LNCaP clone FGC (cell line): ENCODE results near the gene ABCB1.
"Not testable (repeated sequence)": the region's sequence is repeated elsewhere in the genome, so short reads cannot be mapped to it uniquely, and the experiment has no call there.

ENCODE experiments used
- DNase-seq: peaks from one replicate; pipeline ENCODE4 v3.0.0-alpha.2; 2011; ENCODE audit warnings: low read depth
- H3K4me3 ChIP-seq: 2 replicates; pipeline ENCODE4 v1.5.1; 2011; ENCODE audit warnings: mild to moderate bottlenecking, low read depth, low read length, control low read depth
- CTCF ChIP-seq: IDR thresholded peaks from 2 replicates; pipeline ENCODE4 v1.5.1; 2012; ENCODE audit warnings: mild to moderate bottlenecking; ENCODE audit not compliant: control insufficient read depth, insufficient read depth; ENCODE audit errors: extremely low read depth

Gene ABCB1

DNA sequence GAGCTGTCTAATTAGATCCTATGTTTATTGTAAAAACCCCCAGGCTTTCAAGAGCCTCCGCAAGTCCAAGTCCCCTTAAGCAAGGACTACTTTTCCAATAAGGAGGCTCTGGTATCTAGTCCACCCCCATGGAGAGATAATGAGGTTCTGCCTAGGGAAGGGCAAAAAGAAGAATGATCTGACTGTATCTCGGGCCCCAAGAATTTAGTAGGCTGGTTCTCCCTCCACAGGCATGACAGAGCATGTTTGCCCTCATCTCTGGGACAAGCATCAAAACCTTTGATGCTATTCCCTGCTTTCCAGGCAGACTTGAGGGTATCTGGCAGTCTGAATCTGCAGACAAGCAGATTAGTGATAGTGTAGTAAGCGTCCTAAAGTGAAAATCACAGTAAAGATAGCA lies 19.0 kb downstream of the ABCB1 start:
- TF ChIP-seq CTCF: no peak
- no peak overlapping the region for H3K4me3 ChIP-seq
- no peak for DNase-seq

DNA sequence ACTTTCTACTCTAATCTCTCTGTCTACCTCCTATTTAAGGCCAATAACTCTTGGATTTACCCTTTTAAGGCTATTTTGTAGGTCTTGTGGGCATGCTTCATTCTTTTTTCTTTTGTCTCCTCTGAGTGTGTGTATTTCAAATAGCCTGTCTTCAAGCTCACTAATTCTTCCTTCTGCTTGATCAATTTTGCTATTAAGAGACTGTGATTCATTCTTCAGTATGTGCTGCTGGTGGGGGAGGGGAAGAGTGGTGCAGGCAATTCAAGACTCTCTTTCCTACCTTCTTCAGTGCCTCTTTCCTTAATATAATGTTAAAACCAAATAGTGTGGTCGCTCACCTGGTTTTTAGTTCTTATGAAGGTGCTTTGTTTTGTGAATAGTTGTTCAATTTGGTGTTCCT lies 20.0 kb downstream of the ABCB1 start:
- no peak for DNase-seq
- no peak overlapping the region for H3K4me3 ChIP-seq
- TF ChIP-seq CTCF: no peak

- TF ChIP-seq CTCF: no peak
- DNase-seq: no peak
These were observed 25.2 kb downstream of the ABCB1 start for GRCh38 chr7:87575521-87575920.

DNA sequence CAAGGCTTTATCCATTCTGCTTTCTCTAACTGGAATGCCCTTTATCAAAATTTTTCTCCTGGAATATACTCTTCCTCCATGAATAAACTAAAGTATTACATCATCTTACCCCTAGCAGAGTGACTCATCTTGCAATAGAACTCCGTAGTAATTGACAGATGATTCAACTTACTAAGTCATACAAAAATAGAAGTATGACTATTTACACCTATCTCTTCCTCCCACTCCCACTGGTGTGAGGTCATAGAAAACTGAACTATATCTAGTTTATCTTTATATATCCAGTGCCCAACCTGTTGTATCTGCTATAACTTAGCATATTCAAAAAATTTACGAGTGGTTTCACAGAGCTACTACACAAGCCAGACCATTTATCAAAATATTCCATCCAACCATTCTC lies 26.1 kb downstream of the ABCB1 start:
- no peak for TF ChIP-seq CTCF
- no peak for DNase-seq
- H3K4me3 ChIP-seq: no peak overlapping the region

More at GRCh38 chr7:87575521-87575920, 25.2 kb downstream of the ABCB1 start:
- no peak overlapping the region for H3K4me3 ChIP-seq

DNA sequence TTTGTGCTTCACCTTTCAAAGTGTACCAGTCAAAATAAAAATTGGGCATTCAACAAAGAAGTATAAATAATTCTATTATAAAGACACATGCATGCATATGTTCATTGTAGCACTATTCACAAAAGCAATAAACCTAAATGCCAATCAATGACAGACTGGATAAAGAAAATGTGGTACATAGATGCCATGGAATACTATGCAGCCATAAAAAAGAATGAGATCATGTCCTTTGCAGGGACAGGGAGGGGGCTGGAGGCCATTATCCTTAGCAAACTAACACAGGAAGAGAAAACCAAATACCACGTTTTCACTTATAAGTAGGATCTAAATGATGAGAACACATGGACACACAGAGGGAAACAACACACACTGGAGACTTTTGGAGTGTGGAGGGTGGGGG lies 28.2 kb downstream of the ABCB1 start:
- not testable (repeated sequence) for H3K4me3 ChIP-seq, DNase-seq

- TF ChIP-seq CTCF: no peak
- no peak overlapping the region for H3K4me3 ChIP-seq
- no peak for DNase-seq
These were observed 30.5 kb downstream of the ABCB1 start for GRCh38 chr7:87570178-87570577.

DNA sequence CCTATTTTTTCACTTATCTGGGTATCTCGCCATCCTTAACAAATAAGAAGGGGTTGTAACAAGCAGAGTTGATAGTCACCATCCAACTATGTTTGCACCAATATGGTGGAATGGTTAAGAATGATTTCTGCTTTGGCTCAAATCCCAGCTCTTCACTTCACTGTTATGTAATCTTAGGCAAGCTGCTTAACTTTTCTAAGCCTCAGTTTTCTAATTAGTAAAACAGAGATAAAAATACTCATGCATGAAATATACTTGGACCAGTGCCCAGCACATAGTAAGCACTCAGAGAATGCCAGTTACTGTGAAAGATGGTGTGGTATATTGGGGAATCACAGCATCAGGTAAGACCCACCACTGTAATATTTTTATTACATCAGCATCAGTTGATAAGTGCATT lies 33.6 kb downstream of the ABCB1 start:
- H3K4me3 ChIP-seq: no peak overlapping the region
- no peak for TF ChIP-seq CTCF
- DNase-seq: no peak
